Loucy (cell line): ENCODE results near the gene FGA.
"Not testable (repeated sequence)": the region's sequence is repeated elsewhere in the genome, so short reads cannot be mapped to it uniquely, and the experiment has no call there.

Experiments used
- H2AFZ ChIP-seq: fragments of 200-600 bp; sonication (generic); 2 replicates; pipeline ENCODE4 v1.6.0; 2016; ENCODE audit warnings: antibody characterized with exemption, mild to moderate bottlenecking, low read length, moderate library complexity
- H3F3A ChIP-seq: fragments of 200-600 bp; 2 replicates; pipeline ENCODE4 v1.6.0; 2016; ENCODE audit warnings: antibody characterized with exemption, low read depth, mild to moderate bottlenecking
- H3K27me3 ChIP-seq: fragments of 200-600 bp; sonication (generic); 2 replicates; pipeline ENCODE4 v1.6.1; 2014; ENCODE audit warnings: low read length, mild to moderate bottlenecking; ENCODE audit not compliant: insufficient read depth, poor library complexity, severe bottlenecking
- H3K36me3 ChIP-seq: fragments of 200-600 bp; sonication (generic); 2 replicates; pipeline ENCODE4 v1.6.1; 2016; ENCODE audit warnings: low read length; ENCODE audit not compliant: insufficient read depth
- H3K4me1 ChIP-seq: fragments of 200-600 bp; sonication (generic); 2 replicates; pipeline ENCODE4 v1.5.1; 2014; ENCODE audit warnings: low read length, mild to moderate bottlenecking; ENCODE audit not compliant: insufficient read depth, poor library complexity, severe bottlenecking
- H3K4me2 ChIP-seq: fragments of 200-600 bp; sonication (generic); 2 replicates; pipeline ENCODE4 v1.6.0; 2014; ENCODE audit warnings: antibody characterized with exemption, low read length, low read depth, mild to moderate bottlenecking; ENCODE audit not compliant: poor library complexity, severe bottlenecking
- H3K4me3 ChIP-seq: fragments of 200-600 bp; sonication (generic); 2 replicates; pipeline ENCODE4 v1.5.1; 2014; ENCODE audit warnings: low read length, mild to moderate bottlenecking, mixed read lengths; ENCODE audit not compliant: poor library complexity, severe bottlenecking
- H3K79me2 ChIP-seq: fragments of 200-600 bp; sonication (generic); 2 replicates; pipeline ENCODE4 v1.6.1; 2014; ENCODE audit warnings: low read length; ENCODE audit not compliant: insufficient read depth
- H3K9ac ChIP-seq: fragments of 200-600 bp; sonication (generic); 2 replicates; pipeline ENCODE4 v1.6.0; 2014; ENCODE audit warnings: mild to moderate bottlenecking, low read depth, low read length, moderate library complexity; ENCODE audit not compliant: poor library complexity, severe bottlenecking
- H3K9me2 ChIP-seq: fragments of 200-600 bp; sonication (generic); replicated peaks from 2 replicates; pipeline ENCODE4 v1.6.1; 2016; ENCODE audit warnings: low read depth, low read length, mixed read lengths
- H3K9me3 ChIP-seq: fragments of 200-600 bp; sonication (generic); 2 replicates; pipeline ENCODE4 v1.6.1; 2014; ENCODE audit warnings: mild to moderate bottlenecking, antibody characterized with exemption, low read length, low read depth; ENCODE audit not compliant: insufficient read depth
- H4K20me1 ChIP-seq: fragments of 200-600 bp; sonication (generic); 2 replicates; pipeline ENCODE4 v1.6.0; 2014; ENCODE audit warnings: antibody characterized with exemption, low read length, mild to moderate bottlenecking; ENCODE audit not compliant: insufficient read depth, poor library complexity, severe bottlenecking
- EZH2phosphoT487 ChIP-seq: fragments of 200-600 bp; IDR thresholded peaks from 2 replicates; pipeline ENCODE4 v1.6.1; 2018; ENCODE audit warnings: antibody characterized with exemption, mild to moderate bottlenecking, moderate library complexity, borderline replicate concordance
- TF ChIP-seq, protein P1 (sequence below): fragments of 200-600 bp; sonication (generic); conservative IDR thresholded peaks from 2 replicates; pipeline ENCODE4 v1.5.1; 2014; ENCODE audit warnings: mild to moderate bottlenecking, antibody characterized with exemption, low read length

The FGA gene

DNA sequence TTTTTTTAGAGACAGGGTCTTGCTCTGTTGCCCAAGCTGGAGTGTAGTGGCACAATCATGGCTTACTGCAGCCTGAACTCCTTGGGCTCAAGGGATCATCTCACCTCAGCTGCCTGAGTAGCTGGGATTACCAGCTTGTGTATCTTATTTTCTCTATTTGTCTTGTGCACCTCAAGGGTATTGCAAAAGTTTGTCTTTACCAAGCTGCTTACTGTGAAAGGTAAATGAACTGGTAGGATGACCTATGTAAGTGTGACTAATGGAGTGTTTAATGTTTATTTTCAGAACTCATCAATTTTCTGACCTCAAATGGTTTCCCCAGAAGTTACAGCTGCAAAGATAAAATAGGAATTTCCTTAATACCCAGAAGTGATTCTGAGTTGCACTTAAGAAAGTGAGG lies 5.3 kb upstream of the FGA start:
- Histone ChIP-seq H2AFZ (no peak overlapping the region), H4K20me1 (no peaks in the 10 kb centered on the region), H3F3A (no peaks in the 10 kb centered on the region), H3K9me2 (no peaks in the 10 kb centered on the region), H3K27me3 (no peaks in the 10 kb centered on the region), H3K4me2 (no peak overlapping the region), H3K4me1 (no peaks in the 10 kb centered on the region), H3K79me2 (no peaks in the 10 kb centered on the region), H3K9me3 (no peaks in the 10 kb centered on the region), H3K9ac (no peak overlapping the region), H3K4me3 (no peak overlapping the region), H3K36me3 (no peaks in the 10 kb centered on the region)
- no peak for TF ChIP-seq EZH2phosphoT487
- TF ChIP-seq, protein P1, sequence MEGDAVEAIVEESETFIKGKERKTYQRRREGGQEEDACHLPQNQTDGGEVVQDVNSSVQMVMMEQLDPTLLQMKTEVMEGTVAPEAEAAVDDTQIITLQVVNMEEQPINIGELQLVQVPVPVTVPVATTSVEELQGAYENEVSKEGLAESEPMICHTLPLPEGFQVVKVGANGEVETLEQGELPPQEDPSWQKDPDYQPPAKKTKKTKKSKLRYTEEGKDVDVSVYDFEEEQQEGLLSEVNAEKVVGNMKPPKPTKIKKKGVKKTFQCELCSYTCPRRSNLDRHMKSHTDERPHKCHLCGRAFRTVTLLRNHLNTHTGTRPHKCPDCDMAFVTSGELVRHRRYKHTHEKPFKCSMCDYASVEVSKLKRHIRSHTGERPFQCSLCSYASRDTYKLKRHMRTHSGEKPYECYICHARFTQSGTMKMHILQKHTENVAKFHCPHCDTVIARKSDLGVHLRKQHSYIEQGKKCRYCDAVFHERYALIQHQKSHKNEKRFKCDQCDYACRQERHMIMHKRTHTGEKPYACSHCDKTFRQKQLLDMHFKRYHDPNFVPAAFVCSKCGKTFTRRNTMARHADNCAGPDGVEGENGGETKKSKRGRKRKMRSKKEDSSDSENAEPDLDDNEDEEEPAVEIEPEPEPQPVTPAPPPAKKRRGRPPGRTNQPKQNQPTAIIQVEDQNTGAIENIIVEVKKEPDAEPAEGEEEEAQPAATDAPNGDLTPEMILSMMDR = no peak

DNA sequence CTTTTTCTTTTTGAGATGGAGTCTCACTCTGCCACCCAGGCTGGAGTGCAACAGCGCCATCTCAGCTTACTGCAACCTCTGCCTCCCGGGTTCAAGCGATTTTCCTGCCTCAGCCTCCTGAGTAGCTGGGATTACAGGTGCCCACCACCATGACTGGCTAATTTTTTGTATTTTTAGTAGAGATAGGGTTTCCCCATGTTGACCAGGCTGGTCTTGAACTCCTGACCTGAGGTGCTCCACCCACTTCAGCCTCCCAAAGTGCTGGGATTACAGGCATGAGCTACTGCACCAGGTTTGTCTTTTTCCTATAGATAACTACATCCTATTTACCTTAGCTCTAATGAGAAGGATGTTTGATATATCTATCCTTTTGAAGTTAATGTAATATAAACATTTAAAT lies 3.8 kb upstream of the FGA start:
- H3F3A ChIP-seq, H3K9me3 ChIP-seq, H3K4me1 ChIP-seq, H3K79me2 ChIP-seq, H3K9ac ChIP-seq, H4K20me1 ChIP-seq, H3K4me3 ChIP-seq, H3K9me2 ChIP-seq, H2AFZ ChIP-seq, H3K36me3 ChIP-seq, H3K4me2 ChIP-seq, H3K27me3 ChIP-seq: not testable (repeated sequence)
- TF ChIP-seq, protein P1 = 0 out of 2 replicates have a peak, but pooled peaks have one; percentile 18

DNA sequence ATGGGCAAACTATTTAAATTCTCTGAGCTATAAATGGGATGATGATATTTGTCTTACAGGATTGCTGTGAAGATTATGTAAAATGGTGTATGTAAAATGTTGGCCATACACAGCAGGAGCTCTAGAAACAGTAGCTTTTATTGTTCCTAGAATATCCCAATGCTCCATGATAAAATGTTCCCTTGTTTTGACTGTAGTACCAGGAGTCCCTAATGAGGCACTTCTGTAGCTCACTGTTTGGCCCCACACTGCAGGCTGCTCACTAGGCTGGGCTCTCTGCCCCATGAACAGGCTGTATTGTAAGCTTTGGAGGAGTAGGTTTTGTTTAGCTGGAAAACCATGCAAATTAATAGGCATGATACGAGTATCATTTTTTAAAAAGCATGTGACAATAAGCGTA lies 3.3 kb upstream of the FGA start:
- H3F3A ChIP-seq = no peaks in the 10 kb centered on the region
- TF ChIP-seq, protein P1 = no peak
- TF ChIP-seq EZH2phosphoT487 = no peak

More for the DNA sequence above, 3.3 kb upstream of the FGA start:
- H3K4me2 ChIP-seq = no peak overlapping the region
- no peak overlapping the region for H3K4me3 ChIP-seq
- no peaks in the 10 kb centered on the region for H3K9me3 ChIP-seq
- no peaks in the 10 kb centered on the region for H4K20me1 ChIP-seq
- no peak overlapping the region for H3K9ac ChIP-seq
- H3K27me3 ChIP-seq = no peaks in the 10 kb centered on the region
- no peaks in the 10 kb centered on the region for H3K79me2 ChIP-seq
- no peaks in the 10 kb centered on the region for H3K9me2 ChIP-seq
- H3K36me3 ChIP-seq = no peaks in the 10 kb centered on the region
- no peak overlapping the region for H2AFZ ChIP-seq
- H3K4me1 ChIP-seq = no peaks in the 10 kb centered on the region
